ENCODE data around the gene UBFD1. TPM values are rescaled to one million over a fixed set of nuclear protein-coding genes. Genes with fewer than 3 reads are reported as not detected.

The UBFD1 gene
- total and polyA plus RNA-seq, 2 of the 8 experiments (the other 6 are each of a cell fraction or from before 2014, with no cell fraction given): 66.3 to 106 TPM

DNA sequence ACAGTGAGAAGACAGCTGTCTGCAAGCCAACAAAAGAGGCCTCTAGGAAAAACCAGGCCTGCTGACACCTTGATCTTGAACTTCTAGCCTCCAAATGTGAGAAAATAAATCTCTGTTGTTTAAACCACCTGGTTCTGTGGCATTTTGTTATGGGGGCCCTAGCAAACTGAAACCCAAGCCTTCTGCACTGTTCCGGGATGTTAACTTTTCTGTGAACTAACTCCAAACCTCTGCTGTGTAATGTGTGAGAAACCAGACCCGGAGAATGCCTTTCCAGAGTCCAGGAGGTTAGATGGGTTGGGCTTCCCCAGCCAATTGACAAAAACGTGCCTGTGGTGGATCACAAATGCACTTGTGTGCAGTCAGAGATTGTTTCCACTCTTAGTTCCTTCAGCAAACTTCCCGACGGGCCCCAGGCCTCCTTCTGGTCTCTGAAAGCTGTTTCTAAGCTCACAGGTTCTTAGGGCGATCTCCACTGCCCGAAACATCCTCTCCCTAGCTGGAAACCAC is 33.6 kb upstream of the UBFD1 start (continued):
- TF ChIP-seq POLR2A (IDR thresholded peaks at IDR 0.05; ENCODE audit: control extremely low read depth in 1 of 2, low read depth in 2 of 2, low read length in 2 of 2) (no peak), SUZ12 (IDR thresholded peaks at IDR 0.05; ENCODE audit: low read length) (no peak), FOSL1 (IDR thresholded peaks at IDR 0.05; ENCODE audit: insufficient read depth, low read depth, low read length) (no peak), TCF12 (IDR thresholded peaks at IDR 0.05; ENCODE audit: low read depth, low read length) (no peak), SAP30 (IDR thresholded peaks at IDR 0.05; ENCODE audit: insufficient read depth, insufficient replicate concordance, low read length) (no peak), EP300 (IDR thresholded peaks at IDR 0.05; ENCODE audit: borderline replicate concordance in 1 of 2, low read depth in 2 of 2, low read length in 2 of 2) (no peak), YY1 (IDR thresholded peaks at IDR 0.05; ENCODE audit: low read depth, low read length) (no peak), BACH1 (IDR thresholded peaks at IDR 0.05; ENCODE audit: low read length) (no peak), POU5F1 (IDR thresholded peaks at IDR 0.05; ENCODE audit: low read depth, low read length) (no peak)

Data from H1 (cell line).